NB4 (cell line): ENCODE results near the gene HELZ.

Experiments used
- CTCF ChIP-seq: IDR thresholded peaks from one replicate; pipeline ENCODE4 v1.5.1; 2012; ENCODE audit warnings: low read depth, low read length
- MAX ChIP-seq: IDR thresholded peaks from 2 replicates; pipeline ENCODE4 v1.6.1; 2011; ENCODE audit warnings: low read depth, low read length
- POLR2A ChIP-seq: IDR thresholded peaks from 2 replicates; pipeline ENCODE4 v1.6.1; 2011; ENCODE audit warnings: mild to moderate bottlenecking; ENCODE audit not compliant: insufficient read length; ENCODE audit errors: extremely low read depth

- TF ChIP-seq CTCF (no peak), MAX (no peak), POLR2A (no peak)
Measured at GRCh38 chr17:67130768-67131167, 114.2 kb downstream of the HELZ start.
